Right lung (tissue), 5 donors: ENCODE data around the gene NCAPG2. TPM values are rescaled to one million over a fixed set of nuclear protein-coding genes. Genes with fewer than 3 reads are reported as not detected.

Experiments used
- DNase-seq, 2 donors: peaks; one replicate each; pipeline ENCODE4 v3.0.0-alpha.2; 2013
- polyA plus RNA-seq, 5 donors: library from polyadenylated mRNA; unstranded; fragments of 120-200 nt; gene quantifications; one replicate each; pipeline versions ENCODE4 v1.2.1 to v1.2.3, GENCODE V29; 2013; ENCODE audit warnings: inconsistent platforms in 1 of 5, low replicate concordance in 1 of 5; ENCODE audit not compliant: insufficient read length in 5 of 5, insufficient read depth in 1 of 5

The NCAPG2 gene
- polyA plus RNA-seq, 5 donors = 21.1 to 42.7 (median 30.1) TPM

DNA sequence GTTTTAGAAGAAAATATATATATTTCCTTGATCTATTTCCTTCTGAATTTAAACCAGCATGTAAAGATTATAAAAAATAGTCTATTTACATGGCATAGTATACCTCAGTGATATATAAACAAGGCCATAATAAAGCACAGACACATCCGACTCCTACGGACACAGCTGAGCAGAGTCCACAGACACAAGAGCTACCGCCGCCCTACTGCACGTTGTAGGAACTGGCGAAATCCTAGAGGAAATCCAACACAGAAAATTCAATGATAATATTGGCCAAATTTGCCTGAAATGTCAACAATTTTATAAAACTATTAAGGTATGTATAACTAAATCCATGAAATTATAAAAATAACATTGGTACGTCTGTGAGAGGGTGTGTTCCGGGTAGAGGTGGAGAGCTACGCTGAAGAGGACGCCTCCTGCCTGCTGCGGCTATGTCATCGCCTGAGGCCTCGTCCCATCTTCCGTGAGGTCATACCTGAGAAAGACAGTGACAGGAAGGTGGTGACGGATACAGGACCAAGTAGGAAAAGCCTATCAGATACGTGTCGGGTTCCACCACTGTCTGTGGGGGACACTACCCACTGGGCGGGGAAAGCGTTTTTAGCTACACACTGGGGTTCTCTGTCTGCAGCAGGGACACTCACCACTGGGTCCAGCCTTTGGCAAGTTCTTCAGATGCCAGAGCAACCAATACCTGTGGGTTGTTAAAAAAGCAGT is 29.3 kb upstream of the NCAPG2 start:
- DNase-seq = no peak

DNA sequence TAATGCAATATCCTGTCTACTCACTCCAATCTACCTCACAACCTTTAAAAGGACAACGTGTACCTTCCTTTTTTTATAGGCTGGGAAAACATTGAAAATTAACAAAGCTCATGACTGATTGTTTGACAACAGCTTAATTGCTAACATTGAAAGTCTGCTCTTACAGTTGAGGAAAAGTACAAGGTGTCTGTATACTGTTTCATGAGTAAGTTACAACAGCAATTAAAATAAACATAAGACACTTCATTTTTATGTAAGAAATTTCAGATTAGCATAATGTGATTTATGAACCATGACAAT is 28.6 kb upstream of the NCAPG2 start:
- DNase-seq = no peak

DNA sequence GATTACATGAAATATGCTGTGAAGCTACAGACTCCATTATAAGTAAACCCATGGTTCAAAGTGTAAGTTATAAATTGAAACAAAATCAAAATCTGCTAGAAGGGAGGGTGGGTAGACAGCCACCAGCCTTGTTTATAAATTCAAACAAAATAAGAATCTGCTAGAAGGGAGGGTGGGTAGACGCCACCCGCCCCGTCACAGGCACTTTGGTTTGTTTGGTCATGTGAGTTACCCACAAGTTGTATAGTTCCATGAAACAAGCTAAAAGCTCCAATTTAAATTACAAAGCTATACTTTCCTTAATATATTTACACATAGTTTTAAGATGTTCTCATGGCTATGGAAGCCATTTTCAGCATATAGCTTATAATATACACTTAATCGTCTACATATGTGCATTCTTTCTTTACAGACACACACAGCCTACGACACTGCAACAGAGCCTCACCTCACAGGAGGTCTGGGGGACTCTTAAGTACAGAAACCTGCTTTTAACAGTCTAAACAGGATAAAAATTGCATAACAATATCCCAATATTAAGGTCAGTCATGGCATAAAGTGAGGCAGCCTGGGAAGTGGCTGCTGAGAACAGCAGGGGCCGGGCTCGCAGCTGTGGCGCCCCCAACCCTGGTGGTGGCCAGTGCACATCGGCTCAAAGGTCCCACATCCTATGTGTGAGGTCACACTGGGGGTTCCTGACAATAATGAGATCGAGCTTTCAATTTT is 28.1 kb upstream of the NCAPG2 start:
- no peak for DNase-seq

GRCh38 chr7:158731761-158732160 is 27.2 kb upstream of the NCAPG2 start:
- no peak for DNase-seq

- peak; percentile 12 to 18 for DNase-seq
Measured at GRCh38 chr7:158730383-158731346, 26.1 kb upstream of the NCAPG2 start.

- no peak for DNase-seq
Measured at GRCh38 chr7:158729646-158730382, 25.2 kb upstream of the NCAPG2 start.

GRCh38 chr7:158728911-158729645 is 24.5 kb upstream of the NCAPG2 start:
- DNase-seq = no peak

- DNase-seq = no peak
Measured at GRCh38 chr7:158727690-158728089, 23.1 kb upstream of the NCAPG2 start.

- no peak for DNase-seq
Measured at GRCh38 chr7:158726277-158726807, 21.7 kb upstream of the NCAPG2 start.

GRCh38 chr7:158725506-158725800 is 20.8 kb upstream of the NCAPG2 start:
- DNase-seq = no peak

DNA sequence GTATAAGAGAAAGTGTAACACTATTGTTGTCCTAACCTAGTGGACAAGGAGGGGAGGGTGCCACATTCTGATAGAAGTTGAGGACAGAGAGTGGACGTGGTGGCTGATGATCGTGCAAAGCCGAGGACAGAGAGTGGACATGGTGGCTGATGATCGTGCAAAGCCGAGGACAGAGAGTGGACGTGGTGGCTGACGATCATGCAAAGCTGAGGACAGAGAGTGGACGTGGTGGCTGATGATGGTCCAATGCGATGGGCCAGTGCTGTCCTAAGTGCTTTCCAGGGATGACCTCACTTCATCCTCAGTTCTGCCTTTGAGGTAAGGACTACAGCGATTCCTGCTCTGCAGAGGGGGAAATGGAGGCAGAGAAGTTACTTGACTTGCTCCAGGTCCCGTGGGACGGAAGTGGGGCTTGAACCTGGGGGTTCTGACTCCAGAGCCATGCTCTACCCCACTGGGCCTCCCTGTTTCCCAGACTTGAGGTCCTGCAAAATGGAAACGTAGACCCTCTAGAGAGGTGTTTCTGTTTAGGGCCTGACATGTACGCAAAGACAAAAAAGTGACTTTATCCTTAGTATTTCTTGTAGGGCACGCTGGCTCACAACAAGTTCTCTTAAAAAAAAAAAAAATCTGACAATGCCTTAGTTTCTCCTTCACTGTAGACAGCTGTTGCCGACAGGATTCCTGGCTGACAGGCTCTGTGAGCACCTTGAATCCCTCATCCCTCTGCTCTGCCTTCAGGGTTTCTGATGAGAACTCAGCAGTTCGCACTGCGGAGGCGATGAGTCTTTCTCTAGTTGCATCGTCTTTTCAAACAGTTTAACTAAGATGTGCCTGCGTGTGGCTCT is 20.3 kb upstream of the NCAPG2 start:
- DNase-seq = no peak

- DNase-seq = no peak
Measured at GRCh38 chr7:158723714-158724385, 19.2 kb upstream of the NCAPG2 start.

DNA sequence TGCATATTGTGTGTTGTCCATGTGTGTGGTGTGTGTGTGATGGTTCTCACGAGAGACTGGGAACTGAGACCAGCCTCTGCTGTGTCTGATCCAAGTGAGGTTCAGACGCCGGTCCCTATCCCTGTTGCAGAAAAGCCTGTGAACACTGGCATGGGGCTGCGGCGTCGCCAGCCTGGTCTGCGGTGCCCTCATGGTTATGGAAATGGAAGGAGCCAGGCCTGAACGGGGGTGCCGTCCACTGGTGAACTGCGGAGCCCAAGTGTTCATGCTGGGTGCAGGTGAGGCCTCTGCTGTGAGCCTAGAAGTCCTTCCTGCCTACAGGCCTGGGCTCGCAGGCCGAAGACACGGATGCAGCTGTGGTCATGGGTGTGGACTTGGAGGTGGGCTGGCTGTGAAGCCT is 18.7 kb upstream of the NCAPG2 start:
- DNase-seq = no peak

DNA sequence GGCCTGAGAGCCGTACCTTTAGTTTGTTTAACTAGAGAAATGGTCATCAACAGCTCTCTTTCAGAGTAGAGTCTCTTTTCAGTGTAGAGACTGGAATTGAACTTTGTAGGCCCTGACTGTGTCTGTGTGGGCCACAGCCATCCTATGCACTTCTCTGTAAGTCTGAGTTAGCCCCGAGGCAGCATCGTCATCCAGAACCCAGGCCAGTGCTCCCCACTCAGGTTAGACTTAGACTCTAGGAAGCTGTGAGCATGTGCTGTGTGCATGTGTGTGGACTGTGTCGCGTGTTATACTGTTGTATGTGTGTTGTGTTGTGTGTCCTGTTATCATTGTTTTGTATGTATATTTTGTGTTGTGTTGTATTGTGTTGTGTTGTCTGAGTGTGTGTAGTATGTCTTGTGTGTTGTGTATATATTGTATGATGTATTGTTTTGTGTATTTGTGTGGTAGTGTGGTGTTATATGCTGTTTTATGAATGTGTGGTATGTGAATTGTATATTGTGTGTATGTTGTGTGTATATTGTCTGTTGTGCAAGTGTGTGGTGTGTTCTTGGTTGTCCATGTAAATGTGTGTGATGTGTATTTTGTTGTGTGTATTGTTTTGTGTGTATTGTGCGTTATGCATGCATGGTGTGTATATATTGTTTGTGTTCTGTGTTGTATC is 18.1 kb upstream of the NCAPG2 start:
- DNase-seq = no peak

DNA sequence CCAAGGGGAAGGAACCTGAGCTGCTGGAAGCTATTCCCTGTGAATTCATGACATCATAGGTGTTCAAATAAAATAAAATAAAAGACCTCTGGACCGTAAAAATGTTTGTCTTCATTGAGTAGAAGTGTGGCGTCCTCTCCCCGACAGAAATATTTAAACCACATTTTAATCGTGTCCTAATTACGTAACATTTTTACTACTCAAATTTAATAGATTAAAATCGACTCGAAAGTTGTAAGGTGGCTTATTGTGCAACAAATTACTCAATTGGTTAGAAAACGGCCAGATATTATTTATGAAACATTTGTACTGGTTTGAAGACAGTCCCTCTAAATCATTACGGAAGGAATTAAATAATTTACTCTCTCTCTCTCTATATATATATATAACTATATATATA is 15.5 kb upstream of the NCAPG2 start:
- DNase-seq = no peak

DNA sequence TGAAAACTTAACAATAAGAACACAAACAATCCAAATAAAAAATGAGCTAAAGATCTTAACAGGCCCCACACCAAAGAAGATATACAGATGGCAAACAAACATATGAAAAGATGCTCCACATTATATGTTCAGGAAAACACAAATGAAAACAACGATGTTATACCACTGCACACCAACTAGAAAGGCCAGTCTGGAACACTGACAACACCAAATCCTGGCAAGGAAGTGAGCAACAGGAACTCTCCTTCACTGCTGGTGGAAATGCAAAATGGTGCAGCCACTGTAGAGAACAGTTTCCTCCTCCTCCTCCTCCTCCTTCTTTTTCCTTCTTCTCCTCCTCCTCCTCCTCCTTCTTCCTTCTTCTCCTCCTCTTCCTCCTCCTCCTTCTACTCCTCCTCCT is 12.2 kb upstream of the NCAPG2 start:
- DNase-seq = no peak

DNA sequence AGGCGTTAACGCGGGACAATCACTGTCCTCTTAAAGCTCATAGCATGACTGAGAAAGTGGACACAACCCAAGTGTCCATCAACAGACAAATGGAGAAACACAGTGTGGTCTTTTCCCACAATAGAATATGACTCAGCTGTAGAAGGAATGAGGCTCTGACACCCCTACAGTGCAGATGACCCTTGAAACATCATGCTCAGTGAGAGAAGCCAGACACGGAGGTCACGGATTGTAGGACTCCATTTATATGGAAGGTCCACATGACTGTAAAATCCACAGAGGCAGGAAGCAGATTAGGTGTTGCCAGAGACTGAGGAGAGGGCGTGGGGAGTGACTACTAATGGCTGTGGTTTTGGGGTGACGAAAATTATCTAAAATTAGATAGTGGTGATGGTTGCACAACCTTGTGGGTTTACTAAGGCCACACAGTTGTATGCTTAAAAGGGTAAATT is 6.1 kb upstream of the NCAPG2 start:
- no peak for DNase-seq

DNA sequence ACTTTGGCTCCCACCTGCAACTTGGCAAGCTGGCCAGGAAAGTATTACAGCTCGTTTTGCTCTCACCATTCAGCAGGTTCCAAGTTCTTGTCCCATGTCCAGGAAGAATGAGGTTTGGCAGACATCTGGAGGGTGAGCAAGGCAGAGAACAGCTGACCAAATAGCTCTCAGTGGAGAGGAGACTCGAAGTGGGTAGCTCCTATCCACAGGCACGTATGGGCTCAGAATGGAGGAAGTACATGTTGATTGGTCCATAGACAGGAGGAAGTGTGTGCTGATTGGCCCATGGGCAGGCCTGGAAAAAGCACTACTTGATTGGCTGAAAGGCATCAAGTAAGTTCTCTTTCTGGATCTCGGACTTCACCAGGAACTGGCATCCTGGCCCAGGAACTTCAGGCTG is 3.0 kb upstream of the NCAPG2 start:
- no peak for DNase-seq
